Stimulated activated CD4-positive, alpha-beta T cell treated with anti-CD3 and anti-CD28 coated beads, TNF-alpha, amount 100 ng/mL, for 1 hour (primary cell): ENCODE measurements around the gene ZNF544.
"Not testable (repeated sequence)": the region's sequence is repeated elsewhere in the genome, so short reads cannot be mapped to it uniquely, and the experiment has no call there.

ENCODE experiments used
- DNase-seq, 3 donors: peaks; one replicate each; pipeline ENCODE4 v3.0.0-alpha.2; 2020; ENCODE audit warnings: low read depth in 3 of 3, low spot score in 1 of 3

ZNF544 gene

DNA sequence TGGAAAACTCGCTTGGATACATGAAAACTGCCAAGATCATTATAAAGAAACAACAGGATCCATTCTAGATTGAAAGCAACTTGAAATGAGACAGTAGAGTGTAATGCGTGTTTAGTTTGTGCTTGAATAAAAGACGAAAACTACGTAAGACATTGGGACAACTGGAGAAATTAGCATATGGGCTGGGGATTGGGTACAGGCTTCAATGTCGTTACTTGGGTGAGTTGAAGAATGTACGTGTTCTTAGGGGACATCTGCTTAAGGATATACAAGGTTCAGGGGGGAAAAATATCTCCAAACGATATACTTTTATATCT is 76.0 kb downstream of the ZNF544 start:
- no peak for DNase-seq

DNA sequence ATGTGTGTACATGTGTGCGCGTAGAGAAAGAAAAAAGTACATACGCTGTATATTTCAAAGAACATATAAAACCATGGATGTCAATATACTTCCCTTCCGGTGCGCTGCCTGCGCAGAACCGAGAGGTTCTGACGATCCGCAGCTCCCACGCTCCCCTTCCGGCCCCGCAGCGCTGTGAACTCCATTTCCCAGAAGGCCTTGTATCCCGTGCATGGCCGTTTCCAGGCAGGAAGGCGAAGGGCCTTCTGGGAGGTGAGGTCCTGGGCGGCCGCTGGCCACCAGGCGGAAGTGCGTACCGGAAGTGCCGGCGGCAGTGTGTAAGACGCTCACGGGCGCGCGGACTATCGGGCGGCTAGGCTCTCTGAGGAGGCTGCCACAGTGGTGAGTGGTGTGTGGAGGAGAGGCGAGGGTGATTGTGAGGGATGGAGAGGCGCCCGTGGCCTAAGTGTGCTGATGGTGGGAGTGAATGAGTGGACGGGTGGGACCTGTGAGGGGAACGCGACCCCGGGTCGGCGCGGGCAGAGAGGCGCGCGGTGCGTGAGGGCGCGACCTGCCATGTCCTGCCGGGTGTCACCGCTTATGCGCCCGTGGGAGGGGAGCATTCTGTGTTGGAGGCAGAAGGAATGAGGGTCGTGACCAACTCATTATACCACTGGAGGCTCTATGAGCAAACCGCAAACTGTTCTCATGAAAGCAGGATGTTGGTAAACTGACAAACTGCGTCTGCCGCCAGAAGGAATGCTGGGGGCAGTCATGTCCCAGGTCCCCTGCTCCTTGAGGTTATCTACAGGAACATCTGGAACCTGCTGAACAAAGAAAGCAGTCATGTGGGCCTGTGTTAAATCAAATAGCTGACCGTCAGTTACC is 76.6 kb downstream of the ZNF544 start, which contains the start of gene ERVK3-1:
Gene ERVK3-1, plus strand, starts transcription at position 313 of the 867 bp plus-strand sequence. CDS start 6,792 bp downstream, outside the sequence.
- peak; percentile 81 to 86 (median 84) for DNase-seq

DNA sequence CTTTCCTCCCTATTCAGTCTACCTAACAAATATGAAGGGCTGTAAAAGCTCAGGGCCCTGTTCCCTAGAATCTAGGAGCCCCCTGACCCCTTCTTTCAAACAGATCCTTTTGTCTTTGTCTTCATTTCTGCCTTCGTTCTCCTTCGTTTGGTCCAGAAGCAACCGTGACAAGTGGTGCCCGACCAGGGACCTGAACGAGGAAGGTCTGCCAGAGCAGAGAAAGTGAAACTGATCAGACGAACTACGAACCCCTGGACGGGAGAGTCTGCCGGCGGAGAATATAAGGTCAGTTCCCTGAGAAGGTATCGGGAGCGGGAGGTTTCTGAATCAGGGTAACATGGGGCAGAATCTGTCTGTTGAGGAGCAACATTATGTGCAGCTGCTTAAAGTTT is 77.2 kb downstream of the ZNF544 start:
- no peak for DNase-seq

DNA sequence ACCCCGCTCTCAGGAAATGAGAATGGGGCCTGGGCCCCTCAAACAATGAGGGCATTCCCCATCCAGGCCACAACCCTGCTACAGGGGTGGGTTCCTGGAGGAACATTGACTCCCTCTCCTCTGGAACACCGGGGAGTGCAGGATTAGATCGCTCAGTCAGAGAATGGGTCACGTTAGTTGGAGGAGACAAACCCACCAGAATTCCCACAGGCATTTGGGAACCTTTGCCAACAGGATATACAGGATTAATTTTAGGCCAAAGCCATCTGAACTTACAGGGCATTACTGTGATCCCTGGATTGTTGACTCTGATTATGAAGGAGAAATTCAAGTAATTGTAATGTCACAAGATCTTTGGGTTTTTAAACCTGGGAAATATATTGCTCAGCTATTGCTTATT is 79.0 kb downstream of the ZNF544 start:
- no peak for DNase-seq

DNA sequence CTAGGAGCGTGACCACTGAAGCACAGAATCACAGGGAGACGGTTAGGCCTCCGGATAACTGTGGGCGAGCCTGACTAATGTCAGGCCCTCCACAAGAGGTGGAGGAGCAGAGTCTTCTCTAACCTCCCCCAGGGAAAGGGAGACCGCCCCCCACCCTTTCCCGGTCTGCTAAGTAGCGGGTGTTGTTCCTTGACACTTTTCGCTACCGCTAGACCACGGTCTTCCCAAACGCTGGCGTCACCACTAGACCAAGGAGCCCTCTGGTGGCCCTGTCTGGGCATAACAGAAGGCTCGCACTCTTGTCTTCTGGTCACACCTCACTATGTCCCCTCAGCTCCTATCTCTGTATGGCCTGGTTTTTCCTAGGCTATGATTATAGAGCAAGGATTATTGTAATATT is 82.0 kb downstream of the ZNF544 start:
- not testable (repeated sequence) for DNase-seq

DNA sequence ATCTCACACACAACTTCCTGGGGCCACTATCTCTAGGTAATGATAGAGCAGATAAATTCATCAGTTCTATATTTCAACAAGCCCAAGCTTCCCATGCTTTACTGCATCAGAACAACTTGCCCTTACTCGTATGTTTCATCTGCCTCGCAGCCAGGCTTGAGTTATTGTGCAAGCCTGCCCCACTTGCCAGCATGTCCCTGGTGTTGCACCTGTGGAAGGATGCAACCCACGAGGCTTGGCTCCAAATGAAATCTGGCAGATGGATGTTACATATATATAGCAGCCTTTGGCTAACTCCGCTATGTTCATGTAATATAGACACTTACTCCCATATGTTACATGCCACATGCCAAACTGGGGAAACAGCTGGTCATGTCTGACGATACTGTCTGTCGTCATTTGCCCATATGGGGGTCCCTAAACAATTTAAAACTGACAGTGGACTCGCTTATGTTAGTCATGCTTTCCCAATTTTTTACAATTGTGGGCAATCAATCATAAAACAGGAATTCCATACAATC is 82.7 kb downstream of the ZNF544 start:
- DNase-seq = no peak
